IMR-90 (cell line): ENCODE measurements around the gene TMEM179. TPM values are rescaled to one million over a fixed set of nuclear protein-coding genes. Genes with fewer than 3 reads are reported as not detected.

Experiments
- ATAC-seq: fragments of 200-7000 bp; cut with Tn5 transposase; 2 replicates; pipeline ENCODE4 v1.9.1; 2020; ENCODE audit warnings: low read depth, mild to moderate bottlenecking, moderate library complexity
- BruUV-seq: library from RNA; stranded (reverse); fragments of 400-500 nt; replicated peaks from 2 replicates; lab custom pipeline; 2021; lab: Mats Ljungman, UMichigan
- CTCF ChIA-PET: fragments of 300-600 bp; formaldehyde crosslinking; extraction: SDS; loops from one replicate; lab custom pipeline; 2021; ENCODE audit warnings: antibody characterized with exemption; lab: Yijun Ruan, JAX
- POLR2A ChIA-PET: fragments of 300-600 bp; sonication (Branson Sonifier 250); formaldehyde crosslinking; loops from one replicate; lab custom pipeline; 2022; ENCODE audit warnings: antibody characterized with exemption; ENCODE audit not compliant: unreplicated experiment; lab: Charles Lee
- DNase-seq: peaks from one replicate; pipeline ENCODE4 v3.0.0; 2013
- H2AFZ ChIP-seq: replicated peaks from 2 replicates; pipeline ENCODE3; 2013; ENCODE audit warnings: low read length, mild to moderate bottlenecking; ENCODE audit not compliant: poor library complexity
- H2AK5ac ChIP-seq: 2 replicates; pipeline ENCODE4 v1.6.1; 2013; ENCODE audit warnings: low read depth, low read length, inconsistent platforms
- H2AK9ac ChIP-seq: replicated peaks from 2 replicates; pipeline ENCODE3; 2013; ENCODE audit warnings: mild to moderate bottlenecking, low read depth, low read length, moderate library complexity; ENCODE audit not compliant: poor library complexity
- H2BK120ac ChIP-seq: 2 replicates; pipeline ENCODE4 v1.6.1; 2013; ENCODE audit warnings: low read depth, low read length, inconsistent platforms
- H2BK15ac ChIP-seq: 3 replicates; pipeline ENCODE4 v1.6.1; 2013; ENCODE audit warnings: low read depth, low read length, inconsistent platforms
- H2BK20ac ChIP-seq: 2 replicates; pipeline ENCODE4 v1.6.1; 2013; ENCODE audit warnings: low read depth, mild to moderate bottlenecking, inconsistent platforms, low read length, moderate library complexity
- H2BK5ac ChIP-seq: 2 replicates; pipeline ENCODE4 v1.6.1; 2013; ENCODE audit warnings: mild to moderate bottlenecking, low read depth, low read length, inconsistent platforms; ENCODE audit not compliant: poor library complexity, severe bottlenecking
- H3K14ac ChIP-seq: replicated peaks from 2 replicates; pipeline ENCODE4 v1.6.1; 2013; ENCODE audit warnings: low read depth, low read length, inconsistent platforms
- H3K18ac ChIP-seq: 2 replicates; pipeline ENCODE4 v1.6.1; 2013; ENCODE audit warnings: low read depth, low read length, control low read depth
- H3K23ac ChIP-seq: 2 replicates; pipeline ENCODE4 v1.6.1; 2013; ENCODE audit warnings: low read depth, low read length, inconsistent platforms
- H3K27ac ChIP-seq: 2 replicates; pipeline ENCODE4 v1.5.1; 2013; ENCODE audit warnings: mild to moderate bottlenecking, control low read depth, low read length; ENCODE audit not compliant: insufficient read depth
- H3K27me3 ChIP-seq: 2 replicates; pipeline ENCODE4 v1.6.1; 2013; ENCODE audit warnings: low read length; ENCODE audit not compliant: control insufficient read depth, insufficient read depth
- H3K36me3 ChIP-seq: 2 replicates; pipeline ENCODE4 v1.6.1; 2013; ENCODE audit warnings: low read length, mixed read lengths; ENCODE audit not compliant: control insufficient read depth, insufficient read depth
- H3K4ac ChIP-seq: 2 replicates; pipeline ENCODE4 v1.6.1; 2013; ENCODE audit warnings: low read depth, low read length, inconsistent platforms
- H3K4me1 ChIP-seq: 2 replicates; pipeline ENCODE4 v1.6.1; 2013; ENCODE audit warnings: low read length, mixed read lengths; ENCODE audit not compliant: control insufficient read depth, insufficient read depth
- H3K4me2 ChIP-seq: 2 replicates; pipeline ENCODE4 v1.6.1; 2013; ENCODE audit warnings: low read depth, mild to moderate bottlenecking, control low read depth, low read length, moderate library complexity
- H3K4me3 ChIP-seq: 2 replicates; pipeline ENCODE4 v1.5.1; 2013; ENCODE audit warnings: low read depth, mild to moderate bottlenecking, control low read depth, low read length, moderate library complexity; ENCODE audit not compliant: insufficient read depth
- H3K56ac ChIP-seq: 2 replicates; pipeline ENCODE4 v1.6.1; 2013; ENCODE audit warnings: low read length, inconsistent platforms; ENCODE audit not compliant: insufficient read depth; ENCODE audit errors: extremely low read depth
- H3K79me1 ChIP-seq, 2 experiments: 2 replicates each; pipeline ENCODE4 v1.6.1; 2013; ENCODE audit warnings: low read length in 2 of 2, inconsistent platforms in 1 of 2, low read depth in 1 of 2
- H3K9ac ChIP-seq: 2 replicates; pipeline ENCODE4 v1.6.1; 2013; ENCODE audit warnings: low read depth, low read length, control low read depth
- H3K9me1 ChIP-seq: 2 replicates; pipeline ENCODE4 v1.6.1; 2013; ENCODE audit warnings: low read length, inconsistent platforms; ENCODE audit not compliant: insufficient read depth
- H3K9me3 ChIP-seq: 2 replicates; pipeline ENCODE4 v1.6.1; 2013; ENCODE audit warnings: low read length; ENCODE audit not compliant: control insufficient read depth, insufficient read depth
- H4K20me1 ChIP-seq: 2 replicates; pipeline ENCODE4 v1.6.1; 2013; ENCODE audit warnings: low read length, inconsistent platforms; ENCODE audit not compliant: insufficient read depth
- H4K5ac ChIP-seq: 2 replicates; pipeline ENCODE4 v1.6.1; 2013; ENCODE audit warnings: mild to moderate bottlenecking, low read depth, low read length, control low read depth
- H4K8ac ChIP-seq, 2 experiments: 2 replicates each; pipeline ENCODE4 v1.6.1; 2013; ENCODE audit warnings: low read depth in 2 of 2, low read length in 2 of 2, control low read depth in 1 of 2, inconsistent platforms in 1 of 2
- H4K91ac ChIP-seq: 2 replicates; pipeline ENCODE4 v1.6.1; 2013; ENCODE audit warnings: low read depth, low read length, inconsistent platforms; ENCODE audit not compliant: insufficient read depth
- BHLHE40 ChIP-seq: fragments of 150-350 bp; IDR thresholded peaks from 2 replicates; pipeline ENCODE4 v1.6.1; 2016; ENCODE audit warnings: mild to moderate bottlenecking, low read depth, low read length
- CEBPB ChIP-seq: IDR thresholded peaks from 2 replicates; pipeline ENCODE4 v1.6.1; 2012; ENCODE audit warnings: low read depth, low read length, improper control_type of control experiment
- CHD1 ChIP-seq: IDR thresholded peaks from 2 replicates; pipeline ENCODE4 v1.6.1; 2012; ENCODE audit warnings: low read depth, low read length, improper control_type of control experiment
- CTCF ChIP-seq: conservative IDR thresholded peaks from 2 replicates; pipeline ENCODE4 v1.5.1; 2012; ENCODE audit warnings: mild to moderate bottlenecking, low read depth, low read length, improper control_type of control experiment
- ELK1 ChIP-seq: fragments of 150-350 bp; IDR thresholded peaks from 2 replicates; pipeline ENCODE4 v1.6.1; 2016; ENCODE audit warnings: low read depth, mild to moderate bottlenecking, low read length, moderate library complexity, borderline replicate concordance
- FOS ChIP-seq: fragments of 150-350 bp; IDR thresholded peaks from 2 replicates; pipeline ENCODE4 v1.6.1; 2016; ENCODE audit warnings: low read depth, low read length
- MAFK ChIP-seq: IDR thresholded peaks from 2 replicates; pipeline ENCODE4 v1.6.1; 2012; ENCODE audit warnings: low read depth, low read length, improper control_type of control experiment
- MAZ ChIP-seq: IDR thresholded peaks from 2 replicates; pipeline ENCODE4 v1.6.1; 2012; ENCODE audit warnings: low read depth, mild to moderate bottlenecking, low read length, improper control_type of control experiment, moderate library complexity, borderline replicate concordance
- MXI1 ChIP-seq: IDR thresholded peaks from 2 replicates; pipeline ENCODE4 v1.6.1; 2012; ENCODE audit warnings: low read depth, mild to moderate bottlenecking, low read length, moderate library complexity, borderline replicate concordance
- NFE2L2 ChIP-seq: fragments of 150-350 bp; IDR thresholded peaks from 2 replicates; pipeline ENCODE4 v1.6.1; 2016; ENCODE audit warnings: low read depth, mild to moderate bottlenecking, low read length
- POLR2A ChIP-seq: IDR thresholded peaks from 2 replicates; pipeline ENCODE4 v1.6.1; 2012; ENCODE audit warnings: mild to moderate bottlenecking, low read depth, low read length
- RAD21 ChIP-seq: IDR thresholded peaks from 2 replicates; pipeline ENCODE4 v1.6.1; 2012; ENCODE audit warnings: low read length, improper control_type of control experiment
- RCOR1 ChIP-seq: IDR thresholded peaks from 2 replicates; pipeline ENCODE4 v1.6.1; 2012; ENCODE audit warnings: mild to moderate bottlenecking, low read length, improper control_type of control experiment; ENCODE audit not compliant: insufficient replicate concordance
- RFX5 ChIP-seq: IDR thresholded peaks from 2 replicates; pipeline ENCODE4 v1.8.0; 2012; ENCODE audit warnings: low read depth, mild to moderate bottlenecking, low read length, moderate library complexity
- SMC3 ChIP-seq: fragments of 150-350 bp; IDR thresholded peaks from 2 replicates; pipeline ENCODE4 v1.6.1; 2016; ENCODE audit warnings: low read depth, mild to moderate bottlenecking, antibody characterized with exemption, low read length, moderate library complexity
- USF2 ChIP-seq: fragments of 150-350 bp; IDR thresholded peaks from 2 replicates; pipeline ENCODE4 v1.6.1; 2017; ENCODE audit warnings: mild to moderate bottlenecking, antibody characterized with exemption, low read length, low read depth
- WGBS, 2 experiments: methylation state at CpG; one replicate each; pipeline versions ENCODE4 v1.1.5 to v1.1.7; 2013; ENCODE audit warnings: missing lambda C conversion rate in 2 of 2; ENCODE audit not compliant: insufficient read length in 1 of 2; ENCODE audit errors: extremely low coverage in 2 of 2; 5-methylcytosine and 5-hydroxymethylcytosine counted together
- dilution Hi-C: fragments of 300-500 bp; cut with HindIII; formaldehyde crosslinking; loops from one replicate; pipeline ENCODE4 v1.14.3; 2018; ENCODE audit warnings: low sequenced_read_pairs; ENCODE audit not compliant: unreplicated experiment
- in situ Hi-C: fragments of 300-500 bp; cut with MboI; formaldehyde crosslinking; loops from 3 replicates; pipeline ENCODE4 v1.14.3; 2019; ENCODE audit warnings: low sequenced_read_pairs, inconsistent platforms, mixed read lengths
- intact Hi-C: fragments of 100-400 bp; cut with micrococcal nuclease; formaldehyde crosslinking; loops from 2 replicates; pipeline ENCODE4 v1.10.0; 2022
- polyA plus RNA-seq, 3 experiments: library from polyadenylated mRNA; depleted of rRNA; stranded (reverse); fragments of >200 nt; gene quantifications; 2 replicates each; pipeline ENCODE4 v1.2.3, GENCODE V29; 2012; ENCODE audit warnings: low replicate concordance in 1 of 3
- total RNA-seq: library from RNA; depleted of rRNA; stranded (reverse); fragments of >200 nt; gene quantifications from 2 replicates; pipeline ENCODE4 v1.2.3, GENCODE V29; 2012

Gene TMEM179
- total and polyA plus RNA-seq, 2 of the 4 experiments (the other 2 are of a cell fraction) = not detected

GRCh38 chr14:104557086-104557485, 47.5 kb downstream of the TMEM179 start:
- Histone ChIP-seq H3K4me1 (no peaks in the 10 kb centered on the region), H3K9me3 (no peaks in the 10 kb centered on the region), H3K4me2 (no peak overlapping the region), H3K36me3 (no peaks in the 10 kb centered on the region), H3K23ac (no peak overlapping the region), H4K20me1 (no peaks in the 10 kb centered on the region), H3K79me1 (no peaks in the 10 kb centered on the region), H4K91ac (no peak overlapping the region), H2BK5ac (no peak overlapping the region), H3K4me3 (no peak overlapping the region), H3K9ac (no peak overlapping the region), H3K4ac (no peak overlapping the region), H2AFZ (no peak overlapping the region), H3K14ac (no peak overlapping the region), H2AK9ac (no peak overlapping the region), H2AK5ac (no peak overlapping the region), H3K56ac (no peak overlapping the region), H4K8ac (no peak overlapping the region), H3K27ac (no peak overlapping the region), H2BK120ac (no peak overlapping the region), H2BK15ac (no peak overlapping the region), H3K18ac (no peak overlapping the region), H3K9me1 (no peaks in the 10 kb centered on the region), H4K5ac (no peak overlapping the region), H3K27me3 (peaks cover 6% of the 10 kb centered on the region; the same call in 1 of the 2 replicates), H2BK20ac (no peak overlapping the region)
- WGBS, 2 experiments = no CpG with 5 or more reads among the region's 5 CpGs
- CTCF ChIA-PET = no interaction called here
- no TSS peak for BruUV-seq
- in situ Hi-C loops = loop anchor here (25.0 kb wide), 1 partner anchor 470 kb away; the partner anchor contains the start of gene ASPG
- dilution Hi-C loops = no loop called here
- DNase-seq (no peak), ATAC-seq (no peak)
- intact Hi-C loops = no loop called here
- POLR2A ChIA-PET = no interaction called here
- TF ChIP-seq ELK1 = no peak
- TF ChIP-seq MAZ = no peak
- TF ChIP-seq RFX5 = no peak
- TF ChIP-seq CEBPB = no peak
- TF ChIP-seq SMC3 = no peak
- TF ChIP-seq MXI1 = no peak
- TF ChIP-seq USF2 = no peak
- TF ChIP-seq FOS = no peak
- TF ChIP-seq NFE2L2 = no peak
- TF ChIP-seq RAD21 = no peak
- no peak for TF ChIP-seq CTCF
- TF ChIP-seq MAFK = no peak
- TF ChIP-seq BHLHE40 = no peak
- TF ChIP-seq POLR2A = no peak
- TF ChIP-seq RCOR1 = no peak
- TF ChIP-seq CHD1 = no peak
